GM19324 (cell line): ENCODE data around the gene SECTM1.
"Not testable (repeated sequence)": the region's sequence is repeated elsewhere in the genome, so short reads cannot be mapped to it uniquely, and the experiment has no call there.

Experiments used
- ATAC-seq: cut with Tn5 transposase; IDR thresholded peaks from one replicate; pipeline ENCODE4 v1.9.1; 2021; ENCODE audit warnings: mild to moderate bottlenecking, moderate library complexity; ENCODE audit not compliant: unreplicated experiment, low FRiP score

SECTM1 gene

GRCh38 chr17:82333279-82334171, at the start of gene SECTM1:
SECTM1 (minus strand) TSS chr17:82333766; CDS start chr17:82327240, 6,526 bp downstream.
- ATAC-seq = no peak

GRCh38 chr17:82382933-82383255, 49.3 kb upstream of the SECTM1 start:
- no peak for ATAC-seq

GRCh38 chr17:82382220-82382932, 48.8 kb upstream of the SECTM1 start:
- ATAC-seq = not testable (repeated sequence)

DNA sequence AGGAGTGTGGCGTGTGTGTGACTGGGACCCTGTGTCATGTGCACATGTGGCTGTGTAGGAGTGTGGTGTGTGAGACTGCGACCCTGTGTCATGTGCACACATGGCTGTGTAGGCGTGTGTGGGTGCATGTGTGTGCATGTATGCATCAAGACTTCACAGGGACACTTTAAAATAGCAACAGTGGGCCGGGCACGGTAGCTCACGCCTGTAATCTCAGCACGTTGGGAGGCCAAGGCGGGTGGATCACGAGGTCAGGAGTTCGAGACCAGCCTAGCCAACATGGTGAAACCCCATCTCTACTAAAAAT, 48.1 kb upstream of the SECTM1 start:
- not testable (repeated sequence) for ATAC-seq

- no peak for ATAC-seq
These were observed 47.5 kb upstream of the SECTM1 start for GRCh38 chr17:82380860-82381702.

DNA sequence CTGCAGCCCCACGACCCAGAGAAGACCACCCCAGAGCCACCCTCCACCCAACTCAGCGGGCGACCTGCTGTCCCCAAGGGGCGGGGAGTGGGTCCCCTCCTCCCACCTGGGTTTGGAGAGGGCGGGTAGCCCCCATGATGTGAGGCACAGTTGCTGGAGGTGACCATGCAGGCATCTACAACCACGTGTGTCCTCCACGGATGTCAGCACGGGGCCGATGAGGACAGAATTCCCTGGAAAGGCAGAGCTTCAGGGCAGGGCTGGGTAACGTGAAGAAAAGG, 45.1 kb upstream of the SECTM1 start:
- ATAC-seq = no peak

GRCh38 chr17:82377924-82378740, 44.6 kb upstream of the SECTM1 start:
- no peak for ATAC-seq

DNA sequence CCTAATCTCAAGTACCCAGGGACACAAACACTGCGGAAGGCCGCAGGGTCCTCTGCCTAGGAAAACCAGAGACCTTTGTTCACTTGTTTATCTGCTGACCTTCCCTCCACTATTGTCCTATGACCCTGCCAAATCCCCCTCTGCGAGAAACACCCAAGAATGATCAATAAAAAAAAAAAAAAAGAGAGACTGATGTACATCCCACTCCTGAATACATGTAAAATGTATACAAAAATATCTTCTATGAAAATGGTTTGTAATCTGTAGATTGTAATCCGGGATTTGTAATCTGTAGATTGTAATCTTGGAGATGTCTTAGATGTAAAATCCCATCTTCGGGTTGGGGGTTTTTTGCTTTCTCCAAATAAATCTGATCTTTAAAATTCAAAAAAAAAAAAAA, 43.7 kb upstream of the SECTM1 start:
- ATAC-seq = not testable (repeated sequence)

GRCh38 chr17:82376042-82376730, 42.6 kb upstream of the SECTM1 start:
- no peak for ATAC-seq

GRCh38 chr17:82375359-82376041, 41.9 kb upstream of the SECTM1 start:
- no peak for ATAC-seq

- ATAC-seq = no peak
These were observed 41.2 kb upstream of the SECTM1 start for GRCh38 chr17:82374626-82375331.

- no peak for ATAC-seq
These were observed 40.4 kb upstream of the SECTM1 start for GRCh38 chr17:82373731-82374625.

DNA sequence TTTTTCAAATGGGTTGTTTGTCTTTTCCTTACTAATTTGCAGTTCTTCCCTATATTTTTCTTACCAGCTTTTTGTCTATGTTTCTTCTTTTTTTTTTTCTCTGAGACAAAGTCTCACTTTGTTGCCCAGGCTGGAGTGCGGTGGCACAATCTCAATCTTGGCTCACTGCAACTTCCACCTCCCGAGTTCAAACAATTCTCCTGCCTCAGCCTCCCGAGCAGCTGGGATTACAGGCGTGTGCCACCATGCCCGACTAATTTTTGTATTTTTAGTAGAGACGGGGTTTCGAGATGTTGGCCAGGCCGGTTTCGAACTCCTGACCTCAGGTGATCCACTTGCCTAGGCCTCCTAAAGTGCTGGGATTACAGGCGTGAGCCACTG, 39.5 kb upstream of the SECTM1 start:
- ATAC-seq = not testable (repeated sequence)

GRCh38 chr17:82372249-82373071, 38.9 kb upstream of the SECTM1 start:
- ATAC-seq = no peak

- no peak for ATAC-seq
These were observed 38.0 kb upstream of the SECTM1 start, which contains the start of gene UTS2R for GRCh38 chr17:82371333-82372248. UTS2R (plus strand) TSS chr17:82371765; CDS start chr17:82374325, 2,560 bp downstream.
